ENCODE results near the gene ODAD4. TPM values are rescaled to one million over a fixed set of nuclear protein-coding genes. Genes with fewer than 3 reads are reported as not detected.

ODAD4 gene
- total and polyA plus RNA-seq, 2 of the 8 experiments (the other 6 are each of a cell fraction or from before 2014, with no cell fraction given), result 0.48 to 1.3 TPM

DNA sequence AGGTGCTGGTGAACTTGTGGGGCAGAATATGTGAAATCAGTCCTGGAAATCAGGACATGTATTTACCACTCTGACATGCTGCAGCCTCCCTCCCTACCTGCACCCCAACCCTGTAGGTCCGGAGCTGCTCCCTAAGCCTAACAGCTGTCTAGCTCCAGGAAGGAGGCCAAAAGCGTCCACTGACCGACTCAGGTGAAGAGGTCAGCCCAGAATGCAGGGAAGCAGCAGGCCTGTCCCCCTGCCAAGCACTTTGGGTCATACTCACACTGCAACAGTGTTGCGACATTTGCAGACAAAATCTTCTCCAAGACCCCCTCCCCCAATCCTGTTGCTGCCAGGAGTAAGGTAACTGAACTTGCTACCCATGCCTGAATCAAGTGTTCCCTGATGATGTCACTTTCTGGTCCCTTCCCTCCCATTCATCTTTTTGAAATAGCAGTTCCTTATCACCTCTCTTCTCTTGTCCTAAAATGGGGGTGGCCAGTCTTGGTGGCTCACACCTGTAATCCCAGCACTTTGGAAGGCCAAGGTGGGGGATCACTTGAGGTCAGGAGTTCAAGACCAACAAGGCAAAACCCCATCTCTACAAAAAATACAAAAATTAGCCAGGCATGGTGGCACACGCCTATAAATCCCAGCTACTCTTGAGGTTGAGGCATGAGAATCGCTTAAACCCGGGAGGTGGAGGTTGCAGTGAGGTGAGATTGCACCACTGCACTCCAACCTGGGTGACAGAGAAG lies 10.4 kb upstream of the ODAD4 start:
- peak overlapping the region; percentile 68; the same call in 1 of the 2 replicates for H2AFZ ChIP-seq (ENCODE audit: low read length)
- TF ChIP-seq, protein P1, sequence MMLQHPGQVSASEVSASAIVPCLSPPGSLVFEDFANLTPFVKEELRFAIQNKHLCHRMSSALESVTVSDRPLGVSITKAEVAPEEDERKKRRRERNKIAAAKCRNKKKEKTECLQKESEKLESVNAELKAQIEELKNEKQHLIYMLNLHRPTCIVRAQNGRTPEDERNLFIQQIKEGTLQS (IDR thresholded peaks at IDR 0.05; ENCODE audit: insufficient read depth, low read depth, low read length), result no peak
- TF ChIP-seq CEBPB (IDR thresholded peaks at IDR 0.05; ENCODE audit: low read depth, low read length), result peak; percentile 90
- TF ChIP-seq ASH2L (IDR thresholded peaks at IDR 0.05; ENCODE audit: low read length), result peak; percentile 30
- peak overlapping the region; percentile 91 for H2BK12ac ChIP-seq (ENCODE audit: low read depth, low read length)
- ChIA-PET CTCF (ENCODE audit: partially characterized antibody) (interaction anchor here (2.5 to 16.0 kb wide), 2 partner anchors 10 to 42 kb away, joined by 8 to 205 read pairs; partner anchors contain the start of genes CNP and ODAD4), POLR2A (ENCODE audit: partially characterized antibody) (interaction anchor here (1.2 to 8.2 kb wide), 11 partner anchors 10 to 107 kb away, joined by 3 to 67 read pairs (median 5); partner anchors contain the start of genes CNP, DNAJC7, FKBP10 and ODAD4)
- H2BK5ac ChIP-seq (ENCODE audit: low read depth, low read length), result peak overlapping the region; percentile 98
- peak overlapping the region; percentile 62; the same call in 1 of the 2 replicates for H3K27ac ChIP-seq (ENCODE audit: low read depth, low read length)
- peak overlapping the region; percentile 14 for H4K5ac ChIP-seq (ENCODE audit: insufficient read length, low read depth, low read length)
- no peak overlapping the region for H2BK120ac ChIP-seq (replicated peaks; ENCODE audit: low read depth, low read length)
- no peaks in the 10 kb centered on the region for H3K9me3 ChIP-seq (ENCODE audit: insufficient read depth in 2 of 2, low read depth in 1 of 2, low read length in 1 of 2)
- H2AK5ac ChIP-seq (ENCODE audit: low read depth, low read length), result peak overlapping the region; percentile 84; the same call in 1 of the 2 replicates
- peak overlapping the region; percentile 97 to 98 for H3K4me2 ChIP-seq (ENCODE audit: insufficient read depth in 1 of 2, low read depth in 2 of 2, low read length in 2 of 2)
- peak overlapping the region; percentile 65; the same call in 1 of the 2 replicates for H2BK15ac ChIP-seq (ENCODE audit: low read length)
- peak overlapping the region; percentile 91 for H2BK20ac ChIP-seq (ENCODE audit: low read length)
- peaks cover 13 to 29% (median 22%) of the 10 kb centered on the region in 4 experiments for H3K4me1 ChIP-seq (replicated peaks in 1 of 4; ENCODE audit: control insufficient read depth in 3 of 4, insufficient read depth in 4 of 4, low read length in 3 of 4)
- no peaks in the 10 kb centered on the region for H3K36me3 ChIP-seq (ENCODE audit: control insufficient read depth in 2 of 4, insufficient read depth in 4 of 4, low read length in 3 of 4)
- peaks cover 14 to 22% of the 10 kb centered on the region in 2 experiments for H4K20me1 ChIP-seq (replicated peaks in 1 of 2; ENCODE audit: control insufficient read depth in 1 of 2, insufficient read depth in 2 of 2, low read length in 2 of 2)
- peak overlapping the region in 3 of 4 experiments; percentile 34 to 75 (median 67); a peak in 5 of 7 replicates for H3K9ac ChIP-seq (replicated peaks in 1 of 4; ENCODE audit: extremely low read depth in 1 of 4, low read depth in 3 of 4, low read length in 3 of 4)
- H3K79me1 ChIP-seq (ENCODE audit: low read depth, low read length), result peaks cover 8% of the 10 kb centered on the region
- peak overlapping the region; percentile 80 for H4K91ac ChIP-seq (replicated peaks; ENCODE audit: insufficient read length, low read length)
- H3K27me3 ChIP-seq (replicated peaks in 1 of 4; ENCODE audit: control insufficient read depth in 3 of 4, extremely low read depth in 1 of 4, insufficient read depth in 3 of 4, low read length in 3 of 4), result no peaks in the 10 kb centered on the region
- H3K56ac ChIP-seq (replicated peaks; ENCODE audit: insufficient read length, low read depth, low read length), result no peak overlapping the region
- no peak overlapping the region for H3K23ac ChIP-seq (ENCODE audit: insufficient read length)
- peaks cover 18 to 37% of the 10 kb centered on the region in 2 experiments for H3K79me2 ChIP-seq (ENCODE audit: control insufficient read depth in 1 of 2, insufficient read depth in 2 of 2, low read length in 2 of 2)
- 71% methylated on average over 7 of the region's 7 CpGs; no CpG with 5 or more reads in 1 of the 2 experiments for WGBS, 2 experiments (ENCODE audit: extremely low coverage in 1 of 2, insufficient coverage in 1 of 2, insufficient read length in 1 of 2, insufficient replicate concordance in 2 of 2, low coverage in 1 of 2, low lambda C conversion rate in 2 of 2, missing lambda C conversion rate in 1 of 2)
- no peak overlapping the region for H3K14ac ChIP-seq (ENCODE audit: insufficient read length)
- peak overlapping the region; percentile 59 to 99 (median 86); a peak in 7 of 8 replicates for H3K4me3 ChIP-seq (ENCODE audit: extremely low read depth in 1 of 4, insufficient read depth in 2 of 4, low read depth in 3 of 4, low read length in 4 of 4)
- H3K4ac ChIP-seq (replicated peaks; ENCODE audit: insufficient read length, low read depth, low read length), result peak overlapping the region; percentile 69
- peaks cover 14% of the 10 kb centered on the region for H3K23me2 ChIP-seq (ENCODE audit: low read depth, low read length)
- FAIRE-seq (no peak), DNase-seq (ENCODE audit: low read depth in 1 of 2, low spot score in 2 of 2) (peak in 1 of 2 experiments; percentile 59)
- 0 out of 2 replicates have a peak overlapping the region, but pooled peaks have one; percentile 72 for H4K8ac ChIP-seq (ENCODE audit: extremely low read depth, insufficient read depth, low read length)
- peak overlapping the region; percentile 26; the same call in 1 of the 2 replicates for H3K18ac ChIP-seq (ENCODE audit: extremely low read depth, low read length)

Data from H1 (cell line).